Urinary bladder (tissue), 4 donors: ENCODE results near the gene KRTAP12-2. TPM values are rescaled to one million over a fixed set of nuclear protein-coding genes. Genes with fewer than 3 reads are reported as not detected.
"Not testable (repeated sequence)": the region's sequence is repeated elsewhere in the genome, so short reads cannot be mapped to it uniquely, and the experiment has no call there.

ENCODE experiments used
- DNase-seq: peaks from one replicate; pipeline ENCODE4 v3.0.0-alpha.2; 2015; ENCODE audit errors: extremely low spot score
- H3K27ac ChIP-seq: one replicate; pipeline ENCODE4 v1.5.1; 2013; ENCODE audit warnings: low read depth, mild to moderate bottlenecking, moderate library complexity
- H3K36me3 ChIP-seq: one replicate; pipeline ENCODE4 v1.6.1; 2013; ENCODE audit warnings: mild to moderate bottlenecking, moderate library complexity; ENCODE audit not compliant: insufficient read depth
- H3K4me1 ChIP-seq: one replicate; pipeline ENCODE4 v1.6.1; 2013; ENCODE audit warnings: mild to moderate bottlenecking, moderate library complexity; ENCODE audit not compliant: insufficient read depth
- H3K4me3 ChIP-seq: one replicate; pipeline ENCODE4 v1.5.1; 2013; ENCODE audit warnings: low read depth, low read length
- WGBS: extraction: QIAGEN DNeasy Blood & Tissue Kit; methylation state at CpG from one replicate; pipeline ENCODE4 v1.1.7; 2013; 5-methylcytosine and 5-hydroxymethylcytosine counted together
- polyA plus RNA-seq: library from polyadenylated mRNA; stranded (reverse); fragments of 200-250 nt; gene quantifications from one replicate; pipeline ENCODE4 v1.2.3, GENCODE V29; 2013
- total RNA-seq: library from RNA; depleted of rRNA; stranded (reverse); fragments of >200 nt; gene quantifications from one replicate; pipeline ENCODE4 v1.2.3, GENCODE V29; 2014
- donor health status: healthy with polysubstance abuse.
- donor health status: healthy.

KRTAP12-2 gene
- total and polyA plus RNA-seq, 2 donors = not detected

DNA sequence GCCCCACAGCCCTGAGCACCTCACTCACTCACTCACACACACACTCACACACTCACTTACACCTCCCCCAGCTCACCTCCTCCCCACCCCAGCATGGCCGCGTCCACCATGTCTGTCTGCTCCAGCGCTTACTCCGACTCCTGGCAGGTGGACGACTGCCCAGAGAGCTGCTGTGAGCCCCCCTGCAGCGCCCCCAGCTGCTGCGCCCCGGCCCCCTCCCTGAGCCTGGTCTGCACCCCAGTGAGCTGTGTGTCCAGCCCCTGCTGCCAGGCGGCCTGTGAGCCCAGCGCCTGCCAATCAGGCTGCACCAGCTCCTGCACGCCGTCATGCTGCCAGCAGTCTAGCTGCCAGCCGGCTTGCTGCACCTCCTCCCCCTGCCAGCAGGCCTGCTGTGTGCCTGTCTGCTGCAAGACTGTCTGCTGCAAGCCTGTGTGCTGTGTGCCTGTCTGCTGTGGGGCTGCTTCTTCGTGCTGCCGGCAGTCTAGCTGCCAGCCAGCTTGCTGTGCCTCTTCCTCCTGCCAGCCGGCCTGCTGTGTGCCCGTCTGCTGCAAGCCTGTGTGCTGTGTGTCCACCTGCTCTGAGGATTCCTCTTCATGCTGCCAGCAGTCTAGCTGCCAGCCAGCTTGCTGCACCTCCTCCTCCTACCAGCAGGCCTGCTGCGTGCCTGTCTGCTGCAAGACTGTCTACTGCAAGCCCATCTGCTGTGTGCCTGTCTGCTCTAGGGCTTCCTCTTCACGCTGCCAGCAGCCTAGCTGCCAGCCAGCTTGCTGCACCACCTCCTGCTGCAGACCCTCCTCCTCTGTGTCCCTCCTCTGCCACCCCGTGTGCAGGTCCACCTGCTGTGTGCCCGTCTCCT is 20.1 kb downstream of the KRTAP12-2 start, which contains the start of gene KRTAP10-11:
KRTAP10-11 (plus strand) TSS at position 49 of the 856 bp plus-strand sequence; CDS start at position 94, 45 bp downstream.
- DNase-seq, H3K4me1 ChIP-seq, H3K27ac ChIP-seq, H3K4me3 ChIP-seq, H3K36me3 ChIP-seq: not testable (repeated sequence)
- WGBS = 76% methylated on average over 21 of the region's 21 CpGs

GRCh38 chr21:44644878-44645277 is 21.8 kb downstream of the KRTAP12-2 start:
- Histone ChIP-seq H3K4me3 (no peak overlapping the region), H3K27ac (no peak overlapping the region), H3K36me3 (no peaks in the 10 kb centered on the region), H3K4me1 (no peaks in the 10 kb centered on the region)
- no peak for DNase-seq
- WGBS = 48% methylated on average over 2 of the region's 2 CpGs

DNA sequence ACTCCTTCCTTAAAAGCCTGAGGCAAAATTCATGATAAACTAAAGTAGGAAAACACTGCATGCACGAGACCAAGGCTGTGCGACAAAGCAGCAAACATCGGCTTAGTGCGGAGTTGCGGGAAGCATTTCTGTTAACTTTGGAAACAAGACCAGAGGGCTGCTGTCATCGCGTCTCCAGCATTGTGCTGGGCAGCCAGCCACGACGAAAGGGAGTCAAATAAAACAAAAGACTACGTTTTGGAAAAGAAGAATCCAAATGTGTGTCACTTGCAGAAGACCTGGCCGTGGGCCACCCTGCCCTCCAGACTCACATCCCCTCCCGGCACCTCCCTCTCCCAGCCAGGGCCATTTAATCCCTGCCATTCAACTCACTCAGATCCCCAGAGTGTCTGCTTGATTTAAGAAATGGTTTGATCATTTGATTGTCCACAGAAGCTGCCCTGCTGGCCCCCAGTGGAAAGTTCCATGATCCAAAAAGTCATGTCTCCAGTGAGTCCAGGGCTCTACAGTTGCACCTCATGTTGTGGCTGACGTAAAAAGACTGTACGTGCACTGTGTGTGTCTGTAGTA is 22.9 kb downstream of the KRTAP12-2 start:
- DNase-seq = no peak
- Histone ChIP-seq H3K4me1 (no peaks in the 10 kb centered on the region), H3K27ac (no peak overlapping the region), H3K4me3 (no peak overlapping the region), H3K36me3 (no peaks in the 10 kb centered on the region)
- WGBS = 70% methylated on average over 14 of the region's 14 CpGs

GRCh38 chr21:44640761-44641160 is 26.0 kb downstream of the KRTAP12-2 start:
- WGBS = 88% methylated on average over 5 of the region's 5 CpGs
- DNase-seq = no peak

DNA sequence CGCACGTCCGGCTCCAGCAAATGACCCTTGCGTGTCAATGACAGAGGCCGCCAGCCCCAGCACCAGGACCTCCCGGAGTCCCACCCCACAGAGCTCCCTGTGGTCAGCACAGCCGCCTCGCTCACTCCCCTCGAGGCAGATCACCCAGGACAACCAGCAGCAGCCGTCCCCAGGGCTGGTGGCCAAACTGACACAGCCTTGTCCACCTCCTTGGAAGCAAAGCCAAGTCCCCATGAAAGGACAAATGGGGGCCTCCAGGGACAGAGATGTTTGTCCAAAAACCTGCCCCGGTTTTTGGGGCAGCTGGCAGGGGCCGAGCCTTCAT is 27.4 kb downstream of the KRTAP12-2 start:
- DNase-seq = no peak
- Histone ChIP-seq H3K36me3 (no peaks in the 10 kb centered on the region), H3K4me1 (no peaks in the 10 kb centered on the region), H3K4me3 (no peak overlapping the region), H3K27ac (no peak overlapping the region)
- WGBS = 83% methylated on average over 12 of the region's 12 CpGs

More at GRCh38 chr21:44640761-44641160, 26.0 kb downstream of the KRTAP12-2 start:
- H3K36me3 ChIP-seq = no peaks in the 10 kb centered on the region
- H3K27ac ChIP-seq = no peak overlapping the region
- no peaks in the 10 kb centered on the region for H3K4me1 ChIP-seq
- no peak overlapping the region for H3K4me3 ChIP-seq

DNA sequence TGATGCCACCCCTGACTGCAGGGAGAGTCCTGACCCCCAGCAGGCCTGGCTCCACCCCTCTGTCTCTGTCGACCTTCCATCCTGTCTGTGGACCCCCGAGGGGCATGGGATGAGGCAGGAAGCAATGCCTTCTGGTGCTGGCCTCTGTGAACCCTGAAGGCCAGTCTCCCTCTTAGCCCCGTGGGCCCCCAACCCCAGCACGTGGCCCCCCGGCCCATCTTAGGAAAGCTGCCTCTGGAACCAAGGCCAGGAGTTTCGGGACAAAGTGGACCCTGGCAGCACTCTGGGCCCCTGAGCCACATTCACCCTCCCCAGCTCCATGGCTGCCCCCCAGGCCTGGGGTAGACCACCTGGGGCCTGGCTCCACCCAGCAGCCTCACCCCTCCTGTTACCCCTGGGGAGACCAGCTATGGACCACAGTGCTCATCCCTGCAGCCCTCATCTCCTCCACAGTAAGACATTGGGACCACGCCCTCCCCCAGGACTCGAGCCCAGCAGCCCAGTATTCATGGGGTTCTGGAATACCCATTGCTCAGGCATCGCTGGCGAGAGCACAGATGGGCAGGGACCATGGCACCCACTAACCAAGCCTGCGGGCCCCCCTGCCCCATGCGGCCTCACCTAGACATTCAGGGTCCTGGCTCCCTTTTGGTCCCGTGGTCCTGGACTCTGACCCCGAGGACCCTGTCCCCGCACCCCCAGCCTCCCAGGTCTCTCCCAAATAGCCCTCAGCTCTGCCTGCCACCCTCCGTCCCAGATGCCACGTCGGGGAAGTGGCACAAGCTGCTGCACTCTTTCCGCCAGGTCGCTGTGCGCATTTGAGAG is 28.0 kb downstream of the KRTAP12-2 start:
- H3K27ac ChIP-seq, DNase-seq, H3K4me1 ChIP-seq, H3K36me3 ChIP-seq, H3K4me3 ChIP-seq: not testable (repeated sequence)
- 76% methylated on average over 21 of the region's 21 CpGs for WGBS

DNA sequence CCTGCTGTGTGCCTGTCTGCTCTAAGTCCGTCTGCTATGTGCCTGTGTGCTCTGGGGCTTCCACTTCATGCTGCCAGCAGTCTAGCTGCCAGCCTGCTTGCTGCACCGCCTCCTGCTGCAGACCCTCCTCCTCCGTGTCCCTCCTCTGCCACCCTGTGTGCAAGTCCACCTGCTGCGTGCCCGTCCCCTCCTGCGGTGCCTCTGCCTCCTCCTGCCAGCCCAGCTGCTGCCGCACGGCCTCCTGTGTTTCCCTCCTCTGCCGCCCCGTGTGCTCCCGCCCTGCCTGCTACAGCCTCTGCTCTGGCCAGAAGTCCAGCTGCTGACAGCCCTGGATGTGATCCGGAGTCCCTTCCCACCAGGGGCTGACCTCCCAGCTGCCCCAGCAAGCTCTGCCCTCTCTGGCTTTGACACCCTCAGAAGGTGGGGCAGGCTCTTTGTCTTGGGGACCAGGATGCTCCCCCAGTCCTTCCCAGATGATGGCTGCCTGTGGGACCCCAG is 28.8 kb downstream of the KRTAP12-2 start:
- not testable (repeated sequence) for H3K4me3 ChIP-seq, H3K27ac ChIP-seq, DNase-seq, H3K4me1 ChIP-seq, H3K36me3 ChIP-seq
- 55% methylated on average over 11 of the region's 12 CpGs for WGBS

DNA sequence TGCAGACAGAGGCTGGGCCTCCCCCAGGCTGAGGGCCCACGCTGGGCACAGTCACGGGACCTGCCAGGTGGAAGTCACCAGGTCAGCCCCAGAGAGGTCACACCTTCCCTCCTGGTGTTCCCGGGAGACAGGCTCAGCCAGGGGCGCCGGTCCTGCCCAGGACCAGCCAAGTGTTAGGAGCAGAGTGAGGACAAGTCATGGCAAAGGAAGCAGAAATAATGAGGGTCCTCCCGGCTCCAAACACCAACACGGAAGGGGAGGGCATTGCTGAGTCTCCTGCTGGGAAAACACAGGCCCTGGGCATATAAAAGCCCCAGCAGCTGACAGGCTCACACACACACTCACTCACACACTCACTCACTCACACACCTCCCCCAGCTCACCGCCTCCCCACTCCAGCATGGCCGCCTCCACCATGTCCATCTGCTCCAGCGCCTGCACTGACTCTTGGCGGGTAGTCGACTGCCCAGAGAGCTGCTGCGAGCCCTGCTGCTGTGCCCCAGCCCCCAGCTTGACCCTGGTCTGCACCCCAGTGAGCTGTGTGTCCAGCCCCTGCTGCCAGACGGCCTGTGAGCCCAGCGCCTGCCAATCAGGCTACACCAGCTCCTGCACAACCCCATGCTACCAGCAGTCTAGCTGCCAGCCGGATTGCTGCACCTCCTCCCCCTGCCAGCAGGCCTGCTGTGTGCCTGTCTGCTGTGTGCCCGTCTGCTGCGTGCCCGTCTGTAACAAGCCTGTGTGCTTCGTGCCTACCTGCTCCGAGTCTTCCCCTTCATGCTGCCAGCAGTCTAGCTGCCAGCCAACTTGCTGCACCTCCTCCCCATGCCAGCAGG is 29.5 kb downstream of the KRTAP12-2 start, which contains the start of gene KRTAP10-10:
KRTAP10-10 (plus strand) TSS at position 339 of the 833 bp plus-strand sequence; CDS start at position 401, 62 bp downstream.
- H3K4me3 ChIP-seq = no peak within 1 kb of the TSS
- no peak within 1 kb of the TSS for H3K27ac ChIP-seq
- 48% methylated on average over 21 of the region's 21 CpGs for WGBS
- DNase-seq = no peak
- H3K36me3 ChIP-seq = no peaks in the 10 kb centered on the region
- H3K4me1 ChIP-seq = no peaks in the 10 kb centered on the region

DNA sequence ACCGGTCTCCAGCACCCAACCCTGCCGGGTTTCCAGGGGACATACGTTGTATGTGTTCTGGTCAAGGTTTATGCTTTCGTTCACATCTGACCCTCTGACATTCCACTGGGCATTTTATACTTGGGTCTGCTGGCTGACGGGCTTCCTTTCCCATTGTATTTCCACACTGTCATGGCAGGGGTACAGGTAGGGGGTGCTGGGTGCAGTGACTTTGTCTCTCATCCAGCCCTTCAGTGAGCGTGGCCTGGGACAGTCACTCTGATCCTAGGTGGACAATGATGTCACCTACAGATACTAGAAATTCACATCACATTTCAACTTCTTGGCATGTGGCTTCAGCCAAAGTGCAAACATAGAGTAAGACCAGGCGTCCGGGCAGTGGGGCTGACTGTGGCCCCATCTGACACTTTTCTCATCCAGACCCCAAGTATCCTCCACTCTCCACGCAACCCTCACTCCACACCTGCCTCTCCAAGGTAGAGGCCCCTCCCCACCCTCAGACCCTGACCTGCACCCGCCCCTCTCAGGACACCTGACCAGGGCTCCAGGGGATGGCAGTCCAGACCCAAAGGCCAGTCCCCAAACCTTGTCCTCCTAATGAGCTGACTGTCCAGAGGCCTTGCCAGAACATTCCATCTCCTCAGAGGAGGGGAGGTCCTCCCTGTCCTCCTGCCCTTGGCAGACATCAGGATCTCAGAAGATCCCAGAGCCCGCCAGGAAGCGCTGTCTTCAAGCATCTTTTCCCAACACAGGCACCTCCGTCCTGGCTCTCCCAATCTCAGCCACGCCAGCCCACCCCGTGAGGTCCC is 30.3 kb downstream of the KRTAP12-2 start:
- H3K4me3 ChIP-seq = no peak overlapping the region
- no peak for DNase-seq

GRCh38 chr21:44632067-44632466 is 34.7 kb downstream of the KRTAP12-2 start:
- 92% methylated on average over 1 of the region's 1 CpG for whole genome bisulfite sequencing
- H3K4me3 ChIP-seq = no peak overlapping the region
- no peak overlapping the region for H3K27ac ChIP-seq
- no peaks in the 10 kb centered on the region for H3K36me3 ChIP-seq
- no peak for DNase-seq
- H3K4me1 ChIP-seq = no peaks in the 10 kb centered on the region

More for the DNA sequence above, 30.3 kb downstream of the KRTAP12-2 start:
- no peaks in the 10 kb centered on the region for H3K4me1 ChIP-seq
- WGBS = 76% methylated on average over 15 of the region's 15 CpGs
- H3K27ac ChIP-seq = no peak overlapping the region
- H3K36me3 ChIP-seq = no peaks in the 10 kb centered on the region

DNA sequence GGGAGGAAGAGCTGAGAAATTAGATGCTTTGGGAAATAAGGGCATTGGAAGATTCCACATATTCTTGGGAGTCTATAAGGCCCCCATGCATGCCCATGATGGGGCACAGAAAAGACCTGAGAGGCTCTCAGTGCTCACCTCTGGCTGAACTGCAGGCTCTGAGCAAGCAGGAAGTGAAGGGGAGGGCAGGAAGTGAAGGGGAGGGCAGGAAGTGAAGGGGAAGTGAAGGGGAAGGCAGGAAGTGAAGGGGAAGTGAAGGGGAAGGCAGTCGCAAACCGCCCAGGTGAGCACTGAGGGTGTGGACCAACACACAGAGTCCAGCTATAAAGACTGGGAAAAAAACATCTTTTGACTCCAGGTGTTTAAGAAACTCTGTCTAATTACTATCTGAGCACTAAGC is 36.3 kb downstream of the KRTAP12-2 start:
- Histone ChIP-seq H3K36me3 (no peaks in the 10 kb centered on the region), H3K27ac (no peak overlapping the region), H3K4me1 (no peaks in the 10 kb centered on the region), H3K4me3 (no peak overlapping the region)
- DNase-seq = no peak
- WGBS = 82% methylated on average over 2 of the region's 2 CpGs

DNA sequence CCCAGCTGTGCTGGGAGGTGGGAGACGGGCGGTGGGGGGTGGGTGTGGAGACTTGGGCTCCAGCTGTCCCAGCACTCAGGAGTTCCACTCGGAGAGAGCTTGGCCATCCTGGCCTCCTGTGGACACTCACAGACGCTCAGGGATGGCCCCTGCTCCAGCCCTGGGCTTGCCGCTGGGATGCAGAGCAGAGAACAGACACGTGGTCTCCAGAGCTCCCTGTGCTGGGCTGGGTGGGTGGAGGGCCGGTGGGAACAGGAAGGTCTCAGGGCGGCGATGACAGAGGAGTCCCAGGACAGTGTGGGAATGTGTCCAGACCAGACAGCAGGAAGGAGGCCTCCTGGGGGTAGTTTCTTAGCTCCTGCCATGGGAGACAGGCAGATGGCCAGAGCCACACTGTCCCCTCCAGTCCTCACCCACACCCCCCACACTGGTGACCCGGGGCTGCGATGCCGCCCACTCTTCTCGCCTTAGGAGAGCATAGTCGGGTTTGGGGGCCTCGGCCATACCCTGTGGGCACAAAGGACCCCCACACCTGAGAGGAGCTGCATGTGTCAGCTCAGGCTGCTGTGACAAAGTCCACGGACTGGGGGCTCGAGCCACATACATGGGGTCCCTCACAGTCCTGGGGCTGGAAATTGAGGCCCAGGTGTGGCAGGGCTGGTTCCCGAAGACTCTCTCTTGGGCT is 37.9 kb downstream of the KRTAP12-2 start:
- no peaks in the 10 kb centered on the region for H3K36me3 ChIP-seq
- DNase-seq = no peak
- H3K4me1 ChIP-seq = no peaks in the 10 kb centered on the region
- 56% methylated on average over 18 of the region's 18 CpGs for WGBS
- no peak overlapping the region for H3K4me3 ChIP-seq
- no peak overlapping the region for H3K27ac ChIP-seq
